PC-9 (cell line): Measurements from ENCODE around the gene GPX3.

Source experiments
- CTCF ChIP-seq: fragments of 200-600 bp; sonication (generic); conservative IDR thresholded peaks from 2 replicates; pipeline ENCODE4 v1.6.1; 2017; ENCODE audit warnings: mixed run types, antibody characterized with exemption, mild to moderate bottlenecking, moderate library complexity
- EZH2 ChIP-seq: fragments of 200-600 bp; sonication (generic); IDR thresholded peaks from 2 replicates; pipeline ENCODE4 v1.8.0; 2017; ENCODE audit warnings: antibody characterized with exemption, low read depth

GRCh38 chr5:151015974-151016587 is 4.3 kb upstream of the GPX3 start:
- TF ChIP-seq CTCF (no peak), EZH2 (no peak)
